Measurements from ENCODE around the gene POLR2E.

POLR2E gene

DNA sequence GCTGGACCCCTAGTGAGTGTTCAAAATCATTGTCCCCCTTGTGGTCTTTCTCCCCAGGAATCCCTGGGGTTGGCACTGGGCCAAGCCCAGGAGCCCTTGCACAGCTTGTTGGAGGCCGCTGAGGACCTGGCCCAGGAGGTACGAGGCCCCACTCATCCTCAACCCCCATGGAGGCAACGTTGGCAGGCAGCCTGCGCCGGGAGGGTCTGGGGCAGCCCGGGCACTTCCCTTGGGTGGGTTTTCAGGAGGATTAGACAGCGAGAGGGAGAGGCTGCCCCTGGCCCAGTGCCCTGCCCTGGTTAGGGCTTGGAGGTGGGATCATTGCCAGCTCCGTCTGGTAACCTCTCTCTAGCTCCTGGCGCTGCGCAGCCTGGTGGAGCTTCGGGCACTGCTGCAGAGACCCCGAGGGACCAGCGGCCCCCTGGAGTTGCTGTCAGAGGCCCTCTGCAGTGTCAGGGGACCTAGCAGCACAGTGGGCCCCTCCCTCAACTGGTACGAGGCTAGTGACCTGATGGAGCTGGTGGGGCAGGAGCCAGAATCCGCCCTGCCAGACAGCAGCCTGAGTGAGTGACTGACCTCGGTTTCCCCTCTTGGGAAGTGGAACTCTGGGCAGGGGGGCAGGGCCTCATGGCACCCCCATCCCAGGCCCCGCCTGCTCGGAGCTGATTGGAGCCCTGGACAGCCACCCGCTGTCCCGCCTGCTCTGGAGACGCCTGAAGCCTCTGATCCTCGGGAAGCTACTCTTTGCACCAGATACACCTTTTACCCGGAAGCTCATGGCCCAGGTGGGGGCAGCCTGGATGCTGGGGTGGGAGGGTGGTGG, 52.3 kb downstream of the POLR2E start:
- no peak for DNase-seq

DNA sequence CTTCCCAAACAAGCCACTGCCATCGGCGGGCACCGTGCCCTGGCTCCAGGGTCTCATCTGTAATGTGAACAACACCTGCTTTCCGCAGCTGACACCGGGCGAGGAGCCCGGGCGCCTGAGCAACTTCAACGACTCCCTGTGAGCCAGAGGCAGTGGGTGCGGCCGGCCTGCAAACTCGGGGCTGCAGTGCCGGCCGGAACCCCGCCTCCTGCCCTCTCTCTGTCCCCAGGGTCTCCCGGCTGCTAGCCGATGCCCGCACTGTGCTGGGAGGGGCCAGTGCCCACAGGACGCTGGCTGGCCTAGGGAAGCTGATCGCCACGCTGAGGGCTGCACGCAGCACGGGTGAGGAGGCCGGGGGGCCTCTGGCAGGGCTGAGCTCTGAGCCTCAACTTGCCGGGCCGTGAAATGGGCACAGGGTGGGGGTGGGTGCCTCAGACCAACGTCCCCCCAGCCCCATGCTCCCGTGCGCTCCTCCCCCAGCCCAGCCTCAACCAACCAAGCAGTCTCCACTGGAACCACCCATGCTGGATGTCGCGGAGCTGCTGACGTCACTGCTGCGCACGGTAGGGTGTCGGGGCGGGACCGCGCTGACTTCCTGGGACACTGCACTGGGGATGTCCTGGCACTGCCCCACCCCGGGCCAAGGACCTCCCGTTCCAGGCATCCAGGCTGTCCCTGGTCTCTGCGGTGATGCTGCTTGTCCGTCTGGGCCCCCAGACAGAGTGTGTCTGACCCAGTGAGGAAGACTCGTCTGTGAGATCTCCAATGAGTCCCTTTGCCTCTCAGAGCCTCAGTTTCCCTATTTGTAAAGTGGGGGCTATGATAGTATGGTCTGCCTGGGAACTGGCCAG, 53.1 kb downstream of the POLR2E start:
- DNase-seq: peak; percentile 44 to 66

DNA sequence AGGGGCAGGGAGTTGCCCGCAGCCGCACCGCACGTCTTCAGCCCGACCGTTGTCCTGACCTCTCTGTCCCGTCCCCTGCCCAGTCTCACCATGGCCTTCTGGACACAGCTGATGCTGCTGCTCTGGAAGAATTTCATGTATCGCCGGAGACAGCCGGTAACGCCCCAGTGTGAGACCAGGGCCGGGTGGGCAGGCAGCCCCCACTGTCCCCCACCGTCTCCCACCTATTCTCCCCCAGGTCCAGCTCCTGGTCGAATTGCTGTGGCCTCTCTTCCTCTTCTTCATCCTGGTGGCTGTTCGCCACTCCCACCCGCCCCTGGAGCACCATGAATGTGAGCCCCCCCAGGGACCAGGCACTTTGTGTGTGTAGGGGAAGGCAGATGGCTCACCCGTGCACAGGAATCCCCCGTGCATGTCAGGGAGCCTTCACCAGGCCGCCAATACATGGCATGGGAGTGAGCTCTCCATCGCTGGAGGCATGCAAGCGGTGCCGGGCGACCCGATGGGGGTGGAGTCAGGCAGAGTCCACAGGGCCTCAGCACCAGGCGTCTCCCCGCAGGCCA, 53.8 kb downstream of the POLR2E start:
- no peak for DNase-seq

DNA sequence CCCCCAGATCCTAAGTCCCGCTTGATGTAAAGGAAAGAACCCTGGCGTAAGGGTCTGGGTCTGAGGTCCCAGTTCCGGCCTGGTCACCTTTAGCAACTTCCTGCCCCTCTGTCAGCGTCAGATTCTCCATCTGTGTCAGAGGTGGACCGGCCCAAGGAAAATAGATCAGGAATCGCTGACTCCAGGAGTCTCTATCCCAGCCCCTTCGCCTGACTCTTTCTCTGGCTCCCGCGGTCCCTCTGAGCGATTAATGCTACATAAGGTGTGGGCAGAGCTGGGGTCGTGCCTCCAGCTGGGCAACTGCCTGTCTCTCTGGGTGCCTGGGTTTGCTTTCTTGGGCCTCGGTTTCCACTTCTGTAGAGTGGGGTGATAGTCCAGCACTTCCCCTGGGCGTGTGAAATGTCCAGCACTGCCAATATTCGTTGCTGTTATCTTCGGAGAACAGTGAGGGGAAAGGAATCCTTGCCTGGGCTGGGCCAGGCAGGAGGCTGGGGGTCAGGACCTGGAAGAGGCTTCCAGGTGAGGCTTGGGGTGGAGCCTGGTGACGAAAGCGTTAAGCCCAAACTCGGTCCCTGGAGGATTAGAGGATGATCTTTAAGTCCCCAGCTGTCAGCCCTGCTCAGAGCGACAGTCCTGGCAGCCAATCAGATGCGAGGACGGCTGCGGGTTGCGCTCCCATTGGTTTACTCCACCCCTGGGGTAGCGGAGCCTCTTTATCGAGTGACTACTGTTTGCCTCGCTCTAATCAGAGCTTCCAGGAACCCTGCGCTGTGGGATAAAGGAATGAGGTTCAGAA, 54.5 kb downstream of the POLR2E start:
- peak; percentile 88 to 94 for DNase-seq

DNA sequence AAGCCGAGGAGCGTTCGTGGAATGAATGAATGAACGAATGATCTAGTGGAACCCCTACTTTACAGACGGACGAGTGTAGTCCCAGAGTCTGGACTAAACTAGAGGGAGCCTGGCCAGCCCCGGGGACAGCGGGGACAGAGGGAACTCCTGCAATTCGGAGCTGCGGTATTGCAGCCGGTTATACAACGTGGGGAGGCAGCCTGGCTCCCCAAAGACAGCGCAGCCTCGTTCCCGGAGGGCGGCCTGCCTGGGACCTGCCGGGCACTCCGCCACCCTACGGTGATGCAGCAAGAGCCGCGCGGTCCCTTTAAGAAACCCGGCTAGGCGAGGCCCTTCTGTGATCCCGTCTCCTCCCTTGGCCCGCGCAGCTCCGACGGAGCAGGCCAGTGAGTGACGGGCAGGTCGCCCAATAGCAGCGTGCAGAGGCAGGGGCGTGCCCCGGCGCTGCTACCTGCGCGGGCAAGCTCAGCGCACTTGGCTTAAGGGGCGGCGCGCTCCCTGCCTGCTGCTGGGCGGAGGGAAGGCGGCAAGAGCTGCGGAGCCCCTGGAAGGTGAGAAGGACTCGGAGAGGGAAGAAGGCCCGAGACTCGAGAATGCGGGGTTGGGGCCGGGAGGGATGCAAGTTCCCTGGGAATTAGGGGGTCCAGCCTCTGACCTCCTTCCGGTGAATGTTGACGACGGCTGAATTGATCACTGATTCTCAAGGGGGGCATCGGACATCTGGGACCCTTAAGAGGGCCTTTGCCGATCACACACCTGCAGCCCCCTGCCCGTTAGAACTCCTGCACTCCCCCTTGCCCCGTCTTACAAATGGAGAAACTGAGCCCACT, 55.3 kb downstream of the POLR2E start, which contains the start of gene ABCA7:
ABCA7 (plus strand) TSS at position 462 of the 830 bp plus-strand sequence. CDS start 1,255 bp downstream, outside the sequence.
- DNase-seq: peak; percentile 97 to 98

- no peak for DNase-seq
These were observed 56.1 kb downstream of the POLR2E start for GRCh38 chr19:1038978-1039645.

DNA sequence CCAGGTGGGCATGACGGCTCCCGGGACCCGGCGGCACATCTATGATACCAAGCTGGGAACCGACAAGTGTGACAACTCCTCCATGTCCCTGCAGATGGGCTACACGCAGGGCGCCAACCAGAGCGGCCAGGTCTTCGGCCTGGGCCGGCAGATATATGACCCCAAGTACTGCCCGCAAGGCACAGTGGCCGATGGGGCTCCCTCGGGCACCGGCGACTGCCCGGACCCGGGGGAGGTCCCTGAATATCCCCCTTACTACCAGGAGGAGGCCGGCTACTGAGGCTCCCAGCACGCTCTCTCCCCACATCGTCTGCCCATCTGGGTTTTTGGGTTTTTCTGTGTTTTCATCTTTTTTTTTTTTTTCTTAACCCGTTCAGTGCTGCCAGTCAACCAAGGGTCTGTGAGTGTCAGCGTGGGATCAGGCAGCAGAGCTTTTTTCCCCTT, 57.5 kb downstream of the POLR2E start:
- no peak for DNase-seq

Data from NCI-H2081 (cell line).